ENCODE results near the gene MVD. TPM values are rescaled to one million over a fixed set of nuclear protein-coding genes. Genes with fewer than 3 reads are reported as not detected.

MVD gene
- total and polyA plus RNA-seq, 2 of the 13 experiments (the other 11 are each of a cell fraction or from before 2014, with no cell fraction given): 28.1 to 187 TPM

DNA sequence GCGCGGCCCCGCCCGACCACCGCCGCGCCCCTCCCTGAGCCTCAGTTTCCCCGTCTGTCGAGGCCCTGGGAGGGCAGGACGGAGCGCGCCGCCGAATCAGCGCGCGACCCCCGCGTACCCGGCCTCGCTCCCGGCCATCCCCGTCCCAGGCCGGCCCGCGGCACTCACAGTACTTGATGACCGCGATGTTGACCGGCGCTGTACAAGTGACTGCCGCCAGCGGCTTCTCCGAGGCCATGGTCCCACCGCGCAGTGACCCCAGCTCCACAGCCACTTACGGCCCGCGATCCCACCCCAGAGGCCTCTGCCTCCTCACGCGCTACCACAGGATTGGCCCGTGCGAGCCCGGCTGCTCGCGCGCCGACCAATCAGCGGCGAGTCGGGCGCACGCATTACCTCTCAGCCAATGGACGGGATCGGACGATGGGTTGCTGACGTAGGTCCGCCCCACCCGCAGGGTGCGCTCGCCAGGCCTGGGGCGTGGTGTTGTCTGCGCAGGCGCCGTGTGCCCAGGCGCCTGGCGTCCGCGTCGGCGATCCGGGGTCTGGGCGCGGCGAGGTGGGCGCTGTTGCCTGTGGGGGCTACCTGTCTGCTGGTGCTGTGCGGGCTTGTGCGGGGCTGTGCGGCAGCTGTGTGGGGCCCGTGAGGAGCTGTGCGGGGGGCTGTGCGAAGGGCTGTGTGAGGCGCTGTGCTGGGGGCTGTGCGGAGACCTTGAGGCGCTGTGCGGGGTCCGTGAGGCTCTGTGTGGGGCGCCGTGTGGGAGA is at the start of gene MVD (continued):
- TF ChIP-seq KLF12 (CRISPR knock-in tag; IDR thresholded peaks at IDR 0.05; ENCODE audit: borderline replicate concordance) (peak; percentile 72; the same call in 1 of the 2 replicates), EZH2 (conservative IDR thresholded peaks at IDR 0.05; ENCODE audit: low read depth, low read length) (no peak), PTBP1 (IDR thresholded peaks at IDR 0.05; ENCODE audit: low read depth, low read length, poor library complexity, severe bottlenecking) (peak; percentile 44), ZNF563 (CRISPR knock-in tag; IDR thresholded peaks at IDR 0.05) (peak; percentile 96), ZNF543 (CRISPR knock-in tag; IDR thresholded peaks at IDR 0.05) (peak; percentile 64; the same call in 1 of the 2 replicates), PCBP1 (IDR thresholded peaks at IDR 0.05; ENCODE audit: borderline replicate concordance, low read depth, low read length) (no peak), FOXA3 (CRISPR knock-in tag; IDR thresholded peaks at IDR 0.05) (peak; percentile 56), ZNF816 (CRISPR knock-in tag; IDR thresholded peaks at IDR 0.05; ENCODE audit: borderline replicate concordance) (peak; percentile 83; the same call in 1 of the 2 replicates), SP140L (CRISPR knock-in tag; IDR thresholded peaks at IDR 0.05; ENCODE audit: borderline replicate concordance) (peak; percentile 85; the same call in 1 of the 2 replicates), MBD4 (IDR thresholded peaks at IDR 0.05; ENCODE audit: borderline replicate concordance, low read length) (no peak), ZFYVE20 (CRISPR knock-in tag; IDR thresholded peaks at IDR 0.05; ENCODE audit: borderline replicate concordance, low read depth) (no peak), NR2F2 (IDR thresholded peaks at IDR 0.05; ENCODE audit: borderline replicate concordance, low read depth) (no peak; the same call in 1 of the 2 replicates), ZNF773 (CRISPR knock-in tag; IDR thresholded peaks at IDR 0.05; ENCODE audit: borderline replicate concordance) (no peak; the same call in 1 of the 2 replicates), ZFP90 (CRISPR knock-in tag; IDR thresholded peaks at IDR 0.05; ENCODE audit: borderline replicate concordance) (peak; percentile 94; the same call in 1 of the 2 replicates)
- TF ChIP-seq, protein P1, sequence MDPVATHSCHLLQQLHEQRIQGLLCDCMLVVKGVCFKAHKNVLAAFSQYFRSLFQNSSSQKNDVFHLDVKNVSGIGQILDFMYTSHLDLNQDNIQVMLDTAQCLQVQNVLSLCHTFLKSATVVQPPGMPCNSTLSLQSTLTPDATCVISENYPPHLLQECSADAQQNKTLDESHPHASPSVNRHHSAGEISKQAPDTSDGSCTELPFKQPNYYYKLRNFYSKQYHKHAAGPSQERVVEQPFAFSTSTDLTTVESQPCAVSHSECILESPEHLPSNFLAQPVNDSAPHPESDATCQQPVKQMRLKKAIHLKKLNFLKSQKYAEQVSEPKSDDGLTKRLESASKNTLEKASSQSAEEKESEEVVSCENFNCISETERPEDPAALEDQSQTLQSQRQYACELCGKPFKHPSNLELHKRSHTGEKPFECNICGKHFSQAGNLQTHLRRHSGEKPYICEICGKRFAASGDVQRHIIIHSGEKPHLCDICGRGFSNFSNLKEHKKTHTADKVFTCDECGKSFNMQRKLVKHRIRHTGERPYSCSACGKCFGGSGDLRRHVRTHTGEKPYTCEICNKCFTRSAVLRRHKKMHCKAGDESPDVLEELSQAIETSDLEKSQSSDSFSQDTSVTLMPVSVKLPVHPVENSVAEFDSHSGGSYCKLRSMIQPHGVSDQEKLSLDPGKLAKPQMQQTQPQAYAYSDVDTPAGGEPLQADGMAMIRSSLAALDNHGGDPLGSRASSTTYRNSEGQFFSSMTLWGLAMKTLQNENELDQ (CRISPR knock-in tag; IDR thresholded peaks at IDR 0.05; ENCODE audit: borderline replicate concordance): no peak; the same call in 1 of the 2 replicates
- TF ChIP-seq, protein P2, sequence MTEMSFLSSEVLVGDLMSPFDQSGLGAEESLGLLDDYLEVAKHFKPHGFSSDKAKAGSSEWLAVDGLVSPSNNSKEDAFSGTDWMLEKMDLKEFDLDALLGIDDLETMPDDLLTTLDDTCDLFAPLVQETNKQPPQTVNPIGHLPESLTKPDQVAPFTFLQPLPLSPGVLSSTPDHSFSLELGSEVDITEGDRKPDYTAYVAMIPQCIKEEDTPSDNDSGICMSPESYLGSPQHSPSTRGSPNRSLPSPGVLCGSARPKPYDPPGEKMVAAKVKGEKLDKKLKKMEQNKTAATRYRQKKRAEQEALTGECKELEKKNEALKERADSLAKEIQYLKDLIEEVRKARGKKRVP (CRISPR knock-in tag; IDR thresholded peaks at IDR 0.05): peak in 1 of 2 experiments; percentile 11; a peak in 1 of 4 replicates
- TF ChIP-seq, protein P3, sequence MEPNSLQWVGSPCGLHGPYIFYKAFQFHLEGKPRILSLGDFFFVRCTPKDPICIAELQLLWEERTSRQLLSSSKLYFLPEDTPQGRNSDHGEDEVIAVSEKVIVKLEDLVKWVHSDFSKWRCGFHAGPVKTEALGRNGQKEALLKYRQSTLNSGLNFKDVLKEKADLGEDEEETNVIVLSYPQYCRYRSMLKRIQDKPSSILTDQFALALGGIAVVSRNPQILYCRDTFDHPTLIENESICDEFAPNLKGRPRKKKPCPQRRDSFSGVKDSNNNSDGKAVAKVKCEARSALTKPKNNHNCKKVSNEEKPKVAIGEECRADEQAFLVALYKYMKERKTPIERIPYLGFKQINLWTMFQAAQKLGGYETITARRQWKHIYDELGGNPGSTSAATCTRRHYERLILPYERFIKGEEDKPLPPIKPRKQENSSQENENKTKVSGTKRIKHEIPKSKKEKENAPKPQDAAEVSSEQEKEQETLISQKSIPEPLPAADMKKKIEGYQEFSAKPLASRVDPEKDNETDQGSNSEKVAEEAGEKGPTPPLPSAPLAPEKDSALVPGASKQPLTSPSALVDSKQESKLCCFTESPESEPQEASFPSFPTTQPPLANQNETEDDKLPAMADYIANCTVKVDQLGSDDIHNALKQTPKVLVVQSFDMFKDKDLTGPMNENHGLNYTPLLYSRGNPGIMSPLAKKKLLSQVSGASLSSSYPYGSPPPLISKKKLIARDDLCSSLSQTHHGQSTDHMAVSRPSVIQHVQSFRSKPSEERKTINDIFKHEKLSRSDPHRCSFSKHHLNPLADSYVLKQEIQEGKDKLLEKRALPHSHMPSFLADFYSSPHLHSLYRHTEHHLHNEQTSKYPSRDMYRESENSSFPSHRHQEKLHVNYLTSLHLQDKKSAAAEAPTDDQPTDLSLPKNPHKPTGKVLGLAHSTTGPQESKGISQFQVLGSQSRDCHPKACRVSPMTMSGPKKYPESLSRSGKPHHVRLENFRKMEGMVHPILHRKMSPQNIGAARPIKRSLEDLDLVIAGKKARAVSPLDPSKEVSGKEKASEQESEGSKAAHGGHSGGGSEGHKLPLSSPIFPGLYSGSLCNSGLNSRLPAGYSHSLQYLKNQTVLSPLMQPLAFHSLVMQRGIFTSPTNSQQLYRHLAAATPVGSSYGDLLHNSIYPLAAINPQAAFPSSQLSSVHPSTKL (CRISPR knock-in tag; IDR thresholded peaks at IDR 0.05): peak; percentile 63
- TF ChIP-seq, protein P4, sequence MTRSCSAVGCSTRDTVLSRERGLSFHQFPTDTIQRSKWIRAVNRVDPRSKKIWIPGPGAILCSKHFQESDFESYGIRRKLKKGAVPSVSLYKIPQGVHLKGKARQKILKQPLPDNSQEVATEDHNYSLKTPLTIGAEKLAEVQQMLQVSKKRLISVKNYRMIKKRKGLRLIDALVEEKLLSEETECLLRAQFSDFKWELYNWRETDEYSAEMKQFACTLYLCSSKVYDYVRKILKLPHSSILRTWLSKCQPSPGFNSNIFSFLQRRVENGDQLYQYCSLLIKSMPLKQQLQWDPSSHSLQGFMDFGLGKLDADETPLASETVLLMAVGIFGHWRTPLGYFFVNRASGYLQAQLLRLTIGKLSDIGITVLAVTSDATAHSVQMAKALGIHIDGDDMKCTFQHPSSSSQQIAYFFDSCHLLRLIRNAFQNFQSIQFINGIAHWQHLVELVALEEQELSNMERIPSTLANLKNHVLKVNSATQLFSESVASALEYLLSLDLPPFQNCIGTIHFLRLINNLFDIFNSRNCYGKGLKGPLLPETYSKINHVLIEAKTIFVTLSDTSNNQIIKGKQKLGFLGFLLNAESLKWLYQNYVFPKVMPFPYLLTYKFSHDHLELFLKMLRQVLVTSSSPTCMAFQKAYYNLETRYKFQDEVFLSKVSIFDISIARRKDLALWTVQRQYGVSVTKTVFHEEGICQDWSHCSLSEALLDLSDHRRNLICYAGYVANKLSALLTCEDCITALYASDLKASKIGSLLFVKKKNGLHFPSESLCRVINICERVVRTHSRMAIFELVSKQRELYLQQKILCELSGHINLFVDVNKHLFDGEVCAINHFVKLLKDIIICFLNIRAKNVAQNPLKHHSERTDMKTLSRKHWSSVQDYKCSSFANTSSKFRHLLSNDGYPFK (CRISPR knock-in tag; IDR thresholded peaks at IDR 0.05; ENCODE audit: borderline replicate concordance): peak; percentile 66

Measured in HepG2 (cell line).